AG10803 (cell line): ENCODE measurements around the gene ZNF428.

Experiments used
- DNase-seq: peaks from one replicate; pipeline ENCODE4 v3.0.0; 2010; ENCODE audit warnings: low read depth
- H3K4me3 ChIP-seq: 2 replicates; pipeline ENCODE4 v1.5.1; 2011; ENCODE audit warnings: mild to moderate bottlenecking, low read length, control low read depth
- TF ChIP-seq, protein P1 (sequence below): conservative IDR thresholded peaks from 2 replicates; pipeline ENCODE4 v1.5.1; 2011; ENCODE audit warnings: mild to moderate bottlenecking, low read length, control low read depth, inconsistent platforms

ZNF428 gene

DNA sequence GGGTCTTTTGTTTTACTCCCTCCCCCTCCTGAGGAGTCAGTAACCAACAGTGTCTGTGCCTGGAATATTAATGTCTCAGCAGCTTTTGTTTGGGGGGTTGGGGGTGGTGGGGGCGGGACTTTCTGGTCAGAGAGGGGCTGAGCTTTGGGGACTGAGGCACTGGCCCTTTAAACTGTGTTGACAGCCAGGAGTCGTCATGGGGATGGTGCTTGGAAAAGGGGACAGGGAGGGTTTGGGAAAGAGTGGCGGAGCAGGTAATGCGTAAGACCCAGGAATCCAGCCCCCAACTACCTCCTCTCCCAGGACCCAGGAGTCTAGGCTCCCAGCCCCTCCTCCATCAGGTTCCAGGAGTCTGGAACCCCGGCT is 15.1 kb upstream of the ZNF428 start:
- TF ChIP-seq, protein P1, sequence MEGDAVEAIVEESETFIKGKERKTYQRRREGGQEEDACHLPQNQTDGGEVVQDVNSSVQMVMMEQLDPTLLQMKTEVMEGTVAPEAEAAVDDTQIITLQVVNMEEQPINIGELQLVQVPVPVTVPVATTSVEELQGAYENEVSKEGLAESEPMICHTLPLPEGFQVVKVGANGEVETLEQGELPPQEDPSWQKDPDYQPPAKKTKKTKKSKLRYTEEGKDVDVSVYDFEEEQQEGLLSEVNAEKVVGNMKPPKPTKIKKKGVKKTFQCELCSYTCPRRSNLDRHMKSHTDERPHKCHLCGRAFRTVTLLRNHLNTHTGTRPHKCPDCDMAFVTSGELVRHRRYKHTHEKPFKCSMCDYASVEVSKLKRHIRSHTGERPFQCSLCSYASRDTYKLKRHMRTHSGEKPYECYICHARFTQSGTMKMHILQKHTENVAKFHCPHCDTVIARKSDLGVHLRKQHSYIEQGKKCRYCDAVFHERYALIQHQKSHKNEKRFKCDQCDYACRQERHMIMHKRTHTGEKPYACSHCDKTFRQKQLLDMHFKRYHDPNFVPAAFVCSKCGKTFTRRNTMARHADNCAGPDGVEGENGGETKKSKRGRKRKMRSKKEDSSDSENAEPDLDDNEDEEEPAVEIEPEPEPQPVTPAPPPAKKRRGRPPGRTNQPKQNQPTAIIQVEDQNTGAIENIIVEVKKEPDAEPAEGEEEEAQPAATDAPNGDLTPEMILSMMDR, result no peak
- H3K4me3 ChIP-seq, result no peak overlapping the region; the same call in 1 of the 2 replicates

DNA sequence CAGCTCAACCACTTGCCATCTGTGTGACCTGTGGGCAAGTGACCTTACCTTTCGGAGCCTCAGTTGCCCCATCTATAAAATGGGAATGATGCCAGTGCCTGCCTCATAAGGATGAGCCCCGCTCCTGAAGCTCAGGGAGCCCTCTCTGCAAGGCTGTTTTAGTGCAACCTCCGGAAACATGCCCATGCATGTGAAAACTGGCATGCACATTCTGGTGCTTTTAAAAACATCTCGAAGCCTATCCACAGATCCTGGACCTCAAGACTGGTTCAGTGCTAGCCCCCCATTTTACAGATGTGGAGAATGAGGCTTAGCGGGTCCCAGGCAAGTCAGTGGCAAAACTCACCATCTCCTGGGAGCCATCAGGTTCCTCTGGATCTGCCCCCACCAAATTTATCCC is 14.6 kb upstream of the ZNF428 start:
- H3K4me3 ChIP-seq, result no peak overlapping the region
- DNase-seq, result no peak
- TF ChIP-seq, protein P1, result no peak

More for the DNA sequence above, 15.1 kb upstream of the ZNF428 start:
- DNase-seq, result no peak

DNA sequence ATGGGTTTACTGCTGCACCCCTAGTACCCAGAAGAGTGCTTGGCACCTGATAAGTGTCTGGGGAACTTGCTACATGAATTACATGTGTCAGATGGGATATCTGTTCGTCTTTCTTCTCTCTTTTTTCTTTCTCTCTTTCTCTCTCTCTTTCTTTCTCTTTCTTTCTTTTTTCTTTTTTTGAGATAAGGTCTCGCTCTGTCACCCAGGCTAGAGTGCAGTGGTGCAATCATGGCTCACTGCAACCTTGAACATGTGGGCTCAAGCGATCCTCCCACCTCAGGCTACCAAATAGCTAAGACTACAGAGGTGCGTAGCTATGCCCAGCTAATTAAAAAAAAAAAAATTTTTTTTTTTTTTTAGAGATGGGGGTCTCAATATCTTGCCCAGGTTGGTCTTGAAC is 14.1 kb upstream of the ZNF428 start:
- TF ChIP-seq, protein P1, result no peak

DNA sequence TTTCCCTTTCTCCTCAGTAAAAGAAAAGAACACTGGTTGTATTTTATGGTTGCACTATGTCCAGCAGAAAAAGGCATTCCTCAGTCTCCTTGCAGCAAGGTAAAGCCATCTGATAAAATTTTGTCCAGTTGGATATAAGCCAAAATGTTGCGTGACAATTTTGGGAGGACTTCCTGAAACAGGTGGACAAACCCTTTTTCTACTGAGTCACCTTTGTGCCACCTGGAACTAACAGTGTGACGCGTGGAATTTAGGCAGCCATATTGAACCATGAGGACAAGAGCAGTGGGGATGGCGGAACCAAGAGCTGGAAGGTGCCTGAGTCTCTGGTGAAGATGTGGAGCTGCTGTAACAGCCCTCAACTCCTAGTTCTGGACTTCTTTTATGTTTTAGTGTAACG is 12.1 kb upstream of the ZNF428 start:
- H3K4me3 ChIP-seq, result no peak overlapping the region
- DNase-seq, result no peak
- TF ChIP-seq, protein P1, result no peak

More for the DNA sequence above, 14.1 kb upstream of the ZNF428 start:
- no peak overlapping the region for H3K4me3 ChIP-seq
- no peak for DNase-seq

DNA sequence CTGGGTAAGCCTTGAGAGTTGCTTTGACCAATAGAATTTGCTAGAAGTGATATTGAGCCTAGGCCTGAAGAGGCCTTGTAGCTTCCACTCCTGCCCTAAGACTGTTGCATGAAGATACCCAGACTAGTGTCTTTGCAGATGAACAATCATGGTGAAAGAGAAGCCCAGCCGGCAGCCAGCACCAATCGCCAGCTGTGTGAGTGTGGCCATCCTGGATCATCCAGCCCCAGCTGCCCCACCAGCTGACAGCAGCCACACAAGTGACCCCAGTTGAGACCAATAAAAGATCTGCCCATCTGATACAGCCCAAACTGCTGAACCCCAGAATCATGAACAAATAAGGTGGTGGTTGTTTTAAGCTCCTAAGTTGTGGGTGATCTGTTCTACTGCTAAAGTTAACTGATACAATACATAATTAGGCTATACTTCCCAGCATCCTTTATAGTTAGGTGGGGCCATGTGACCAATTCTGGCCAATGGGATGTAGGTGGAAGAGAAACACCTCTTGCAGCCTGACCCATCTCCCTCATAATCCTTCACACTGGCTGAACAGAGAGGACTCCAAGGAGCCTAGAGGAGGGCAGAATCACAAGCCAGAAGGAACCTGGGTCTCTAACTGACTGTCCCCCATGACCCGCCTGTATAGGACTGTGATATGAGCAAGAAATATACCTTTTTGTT is 9.4 kb upstream of the ZNF428 start:
- TF ChIP-seq, protein P1, result no peak
- no peak overlapping the region for H3K4me3 ChIP-seq
- DNase-seq, result no peak

DNA sequence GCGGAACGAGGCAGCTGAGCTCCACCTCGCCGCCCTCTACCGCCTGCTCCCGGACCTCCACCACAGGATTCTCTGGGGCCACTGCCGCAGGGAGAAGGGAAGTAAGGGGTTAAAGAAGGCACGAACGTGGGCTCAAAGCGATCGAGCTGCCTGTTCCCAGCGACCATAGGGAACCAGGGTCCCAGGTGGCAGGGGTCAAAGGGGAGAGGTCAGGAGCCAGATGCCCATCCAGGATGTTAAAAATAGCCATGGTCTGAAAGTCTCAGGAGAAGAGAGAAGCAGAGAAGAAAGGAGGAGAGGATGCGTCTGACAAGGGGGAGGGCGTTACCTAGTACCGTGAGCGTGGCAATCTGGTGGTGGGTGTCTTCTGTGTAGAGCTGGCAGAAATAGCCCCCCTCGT is 7.4 kb upstream of the ZNF428 start:
- H3K4me3 ChIP-seq, result no peak overlapping the region
- DNase-seq, result no peak
- TF ChIP-seq, protein P1, result no peak

DNA sequence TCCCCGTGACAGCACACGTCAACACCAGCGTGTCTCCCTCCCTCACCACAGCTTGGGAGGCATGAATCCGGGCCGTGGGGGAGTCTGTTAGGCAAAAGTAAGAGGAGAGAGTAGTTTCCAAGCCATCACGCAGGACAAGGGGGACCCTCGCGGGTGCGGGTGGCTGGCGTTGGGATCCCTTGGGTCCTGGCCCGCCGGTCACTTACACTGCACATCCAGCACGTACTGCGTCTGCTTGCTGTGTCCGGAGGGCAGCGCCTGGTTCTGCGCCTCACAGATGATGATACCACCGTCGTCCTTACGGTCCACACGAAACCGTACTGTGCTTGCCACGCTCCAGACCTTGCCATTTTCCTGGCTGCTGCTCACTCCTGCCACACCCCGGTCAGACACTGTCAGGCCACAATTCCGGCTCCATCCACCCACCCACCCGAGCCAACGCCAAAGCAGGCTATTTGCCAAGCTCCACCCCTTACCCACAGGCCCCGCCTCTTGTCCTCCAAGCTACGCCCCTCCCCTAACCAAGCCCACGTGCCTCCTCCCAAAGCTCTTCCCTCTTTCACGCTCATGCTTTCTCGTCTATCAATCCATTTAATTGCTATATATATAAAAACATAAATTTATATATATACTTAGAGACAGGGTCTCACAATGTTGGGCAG is 6.6 kb upstream of the ZNF428 start:
- no peak overlapping the region for H3K4me3 ChIP-seq
- TF ChIP-seq, protein P1, result no peak
- no peak for DNase-seq
